Dendritic cell treated with granulocyte-macrophage colony-stimulating factor and Interleukin-4, amounts not matched to agents 40 ng/mL and 50 ng/mL, for 4 days (primary cell): Measurements from ENCODE around the gene LOC128125822.
"Not testable (repeated sequence)": the region's sequence is repeated elsewhere in the genome, so short reads cannot be mapped to it uniquely, and the experiment has no call there.

Source experiments
- H3K27ac Mint-ChIP-seq: one replicate; pipeline ENCODE4 v1.8.0; 2022; ENCODE audit warnings: mild to moderate bottlenecking, mixed read lengths
- H3K27me3 Mint-ChIP-seq: one replicate; pipeline ENCODE4 v1.8.0; 2022; ENCODE audit warnings: mild to moderate bottlenecking, mixed read lengths
- H3K36me3 Mint-ChIP-seq: one replicate; pipeline ENCODE4 v1.8.0; 2022; ENCODE audit warnings: low read depth, mixed read lengths
- H3K4me1 Mint-ChIP-seq: one replicate; pipeline ENCODE4 v1.8.0; 2022; ENCODE audit warnings: low read depth, mixed read lengths
- H3K4me3 Mint-ChIP-seq: one replicate; pipeline ENCODE4 v1.8.0; 2022; ENCODE audit warnings: mild to moderate bottlenecking, moderate library complexity, mixed read lengths
- H3K9me3 Mint-ChIP-seq: one replicate; pipeline ENCODE4 v1.8.0; 2022; ENCODE audit warnings: mixed read lengths
- intact Hi-C: fragments of 100-400 bp; cut with micrococcal nuclease; formaldehyde crosslinking; loops from one replicate; pipeline ENCODE4 v1.15.0; 2022

The LOC128125822 gene

DNA sequence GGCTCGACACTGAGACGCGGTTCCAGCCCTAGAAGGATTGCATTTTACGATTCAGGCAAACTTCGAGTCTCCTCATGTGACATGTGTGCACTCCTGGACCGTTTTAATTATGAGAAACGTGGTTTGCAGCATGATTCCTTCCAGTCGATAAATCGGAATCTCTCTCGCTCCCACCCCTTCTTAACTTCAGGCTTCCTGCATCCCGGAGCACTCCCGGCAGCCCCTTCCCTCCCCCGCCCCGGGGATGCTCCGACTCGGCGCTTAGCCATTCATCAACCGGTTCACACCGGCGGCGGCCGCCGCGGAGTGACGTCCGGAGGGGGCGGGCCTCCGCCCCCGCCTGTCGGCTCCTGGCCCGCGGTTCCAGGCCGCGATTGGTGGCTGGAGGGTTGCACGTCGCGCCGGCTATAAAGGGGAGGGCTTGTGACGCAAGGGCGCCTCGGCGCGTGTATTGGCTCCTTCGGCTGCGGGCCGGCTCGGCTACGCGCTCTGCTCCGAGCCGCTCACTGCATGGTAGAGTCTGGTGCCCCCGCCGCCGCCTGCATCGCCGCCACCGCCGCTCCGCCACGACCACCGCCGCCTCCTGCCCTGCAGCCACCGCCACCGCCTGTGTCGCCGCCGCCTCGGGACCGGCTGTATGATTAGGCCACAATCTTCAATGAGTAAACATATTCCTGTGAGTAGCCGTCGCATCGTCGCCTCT lies at the start of gene LOC128125822, which contains the start of gene PTP4A1:
LOC128125822 (plus strand) TSS at position 437 of the 703 bp plus-strand sequence.
PTP4A1 (plus strand) TSS at position 437 of the 703 bp plus-strand sequence. CDS start 4,401 bp downstream, outside the sequence.
- H3K9me3 Mint-ChIP-seq: no peaks in the 10 kb centered on the region
- peaks cover 2% of the 10 kb centered on the region for H3K27me3 Mint-ChIP-seq
- peak within 1 kb of the TSS; percentile 93 for H3K4me3 Mint-ChIP-seq
- H3K36me3 Mint-ChIP-seq: peaks cover 35% of the 10 kb centered on the region
- intact Hi-C loops: no loop called here
- H3K27ac Mint-ChIP-seq: peak within 1 kb of the TSS; percentile 97
- H3K4me1 Mint-ChIP-seq: peaks cover 5% of the 10 kb centered on the region

DNA sequence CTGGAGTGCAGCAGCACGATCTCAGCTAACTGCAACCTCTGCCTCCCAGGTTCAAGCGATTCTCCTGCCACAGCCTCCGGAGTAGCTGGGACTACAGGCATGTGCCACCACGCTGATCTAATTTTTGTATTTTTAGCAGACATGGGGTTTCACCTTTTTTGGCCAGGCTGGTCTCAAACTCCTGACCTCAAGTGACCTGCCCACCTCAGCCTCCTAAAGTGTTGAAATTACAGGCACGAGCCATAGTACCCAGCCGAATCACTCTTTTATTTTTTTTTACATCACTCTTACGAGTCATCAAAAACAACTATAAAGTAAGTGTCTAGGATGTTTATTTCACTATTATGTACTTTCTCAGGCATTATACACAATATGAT lies 49.4 kb upstream of the LOC128125822 start:
- H3K4me1 Mint-ChIP-seq, intact Hi-C loops, H3K9me3 Mint-ChIP-seq, H3K36me3 Mint-ChIP-seq, H3K4me3 Mint-ChIP-seq, H3K27ac Mint-ChIP-seq, H3K27me3 Mint-ChIP-seq: not testable (repeated sequence)

DNA sequence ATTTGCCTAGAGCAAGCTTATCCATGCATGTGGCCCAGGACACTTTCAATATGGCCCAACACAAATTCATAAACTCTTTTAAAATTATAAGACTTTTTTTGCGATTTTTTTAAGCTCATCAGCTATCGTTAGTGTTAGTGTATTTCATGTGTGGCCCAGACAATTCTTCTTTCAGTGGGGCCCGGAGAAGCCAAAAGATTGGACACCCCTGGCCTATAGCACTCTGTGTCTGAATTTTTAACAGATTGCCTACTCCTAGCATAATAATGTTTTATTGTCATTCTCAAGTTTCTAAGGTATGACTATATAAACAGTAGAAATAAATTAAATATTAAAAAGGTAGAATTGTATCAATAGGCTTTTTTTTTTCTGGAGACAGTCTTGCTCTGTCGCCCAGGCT lies 48.6 kb upstream of the LOC128125822 start:
- H3K27me3 Mint-ChIP-seq: no peaks in the 10 kb centered on the region
- H3K4me3 Mint-ChIP-seq: no peak overlapping the region
- no peaks in the 10 kb centered on the region for H3K4me1 Mint-ChIP-seq
- no peaks in the 10 kb centered on the region for H3K36me3 Mint-ChIP-seq
- H3K9me3 Mint-ChIP-seq: no peaks in the 10 kb centered on the region
- intact Hi-C loops: no loop called here
- no peak overlapping the region for H3K27ac Mint-ChIP-seq

DNA sequence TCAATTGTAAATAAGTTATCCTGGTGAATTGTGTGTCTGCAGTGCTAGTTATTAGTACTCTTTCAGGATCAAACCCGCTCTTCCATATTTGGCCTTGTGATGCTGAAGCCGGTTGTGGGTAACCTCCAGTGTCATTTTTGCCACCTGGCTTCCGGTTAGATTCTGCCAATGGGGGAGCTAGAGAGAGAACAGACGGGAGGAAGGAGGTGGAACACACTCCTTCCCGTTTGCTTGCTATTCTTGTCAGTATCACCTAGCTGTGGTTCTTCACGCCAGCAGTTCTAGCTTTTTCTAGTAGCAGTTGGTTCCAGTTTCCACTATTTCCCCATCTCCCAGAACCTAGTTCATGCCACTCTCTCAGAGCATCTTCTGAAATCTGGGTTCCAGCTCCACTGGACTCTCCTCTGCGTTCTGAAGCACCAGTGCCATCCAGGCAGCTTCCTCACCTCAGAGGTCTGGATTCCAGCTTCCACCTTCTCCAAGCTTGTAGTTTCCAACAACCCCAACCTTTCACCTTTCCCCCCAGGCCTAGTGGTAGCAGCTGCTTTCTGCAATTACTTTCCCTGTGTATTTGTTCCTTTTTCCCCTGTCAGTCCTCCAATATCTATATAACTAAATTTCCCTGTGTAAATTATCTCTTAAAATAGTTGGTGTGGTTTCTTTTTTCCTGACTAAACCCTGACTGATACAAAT lies 46.9 kb upstream of the LOC128125822 start:
- no peaks in the 10 kb centered on the region for H3K27me3 Mint-ChIP-seq
- H3K27ac Mint-ChIP-seq: no peak overlapping the region
- intact Hi-C loops: no loop called here
- no peaks in the 10 kb centered on the region for H3K4me1 Mint-ChIP-seq
- H3K9me3 Mint-ChIP-seq: no peaks in the 10 kb centered on the region
- no peaks in the 10 kb centered on the region for H3K36me3 Mint-ChIP-seq
- no peak overlapping the region for H3K4me3 Mint-ChIP-seq

DNA sequence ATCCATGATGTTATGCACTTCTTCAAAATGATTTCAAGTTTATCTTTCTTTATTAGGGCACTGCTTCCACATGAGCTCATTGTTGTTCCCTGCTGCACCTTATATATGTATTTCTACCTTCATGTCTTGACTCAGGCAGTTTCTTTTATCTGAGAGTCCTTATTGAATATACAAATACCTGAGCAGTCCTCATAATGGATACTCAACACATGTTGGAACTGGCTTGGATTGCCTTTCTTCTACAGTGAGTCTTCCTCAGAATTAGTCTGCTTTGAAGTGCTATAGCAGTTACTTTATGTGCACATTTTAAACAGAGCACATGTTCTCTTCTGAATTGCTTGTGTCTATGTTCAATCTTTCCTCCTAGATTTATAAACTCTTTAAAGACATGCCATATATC lies 45.3 kb upstream of the LOC128125822 start:
- H3K27ac Mint-ChIP-seq: no peak overlapping the region
- no peaks in the 10 kb centered on the region for H3K4me1 Mint-ChIP-seq
- H3K36me3 Mint-ChIP-seq: no peaks in the 10 kb centered on the region
- H3K9me3 Mint-ChIP-seq: no peaks in the 10 kb centered on the region
- intact Hi-C loops: no loop called here
- H3K4me3 Mint-ChIP-seq: no peak overlapping the region
- no peaks in the 10 kb centered on the region for H3K27me3 Mint-ChIP-seq

DNA sequence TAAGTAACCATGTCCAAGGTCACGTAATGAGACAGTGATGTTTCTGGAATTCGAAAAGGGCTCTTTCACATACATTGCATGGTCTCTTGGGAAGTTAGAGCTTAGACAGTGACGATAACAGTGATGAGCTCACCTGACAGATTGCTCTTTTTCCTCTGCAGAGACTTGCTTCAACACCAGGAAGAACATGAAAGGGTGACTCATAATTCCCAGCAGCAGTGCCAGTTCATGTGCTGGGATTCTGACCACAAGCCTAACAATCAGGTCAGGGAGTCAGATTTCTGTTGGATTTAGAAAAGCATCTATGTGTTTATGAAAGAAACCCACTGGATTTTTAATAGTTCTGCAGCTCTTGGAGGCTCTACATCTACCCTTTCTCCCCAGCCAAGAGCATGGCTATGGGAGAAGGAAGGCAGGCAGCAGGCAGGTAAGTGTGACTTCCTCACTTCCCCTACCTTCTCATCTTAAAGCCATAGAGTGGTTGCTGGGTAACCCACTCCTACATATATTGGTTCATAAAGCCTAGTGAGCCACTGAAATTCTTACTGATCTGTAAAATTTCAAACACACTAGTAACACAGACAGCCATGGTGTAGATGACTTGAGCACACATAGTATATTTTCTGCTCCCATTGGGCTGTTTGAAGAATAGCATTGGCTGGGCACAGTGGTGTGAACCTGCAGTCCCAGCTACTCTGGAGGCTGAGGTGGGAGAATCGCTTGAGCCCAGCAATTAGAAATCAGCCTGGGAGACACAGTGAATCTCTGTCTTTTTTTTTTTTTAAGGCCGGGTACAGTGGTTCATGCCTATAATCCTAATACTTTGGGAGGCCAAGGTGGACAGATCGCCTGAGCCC lies 44.4 kb upstream of the LOC128125822 start:
- no peak overlapping the region for H3K27ac Mint-ChIP-seq
- no peak overlapping the region for H3K4me3 Mint-ChIP-seq
- no peaks in the 10 kb centered on the region for H3K9me3 Mint-ChIP-seq
- H3K36me3 Mint-ChIP-seq: no peaks in the 10 kb centered on the region
- no peaks in the 10 kb centered on the region for H3K4me1 Mint-ChIP-seq
- intact Hi-C loops: no loop called here
- no peaks in the 10 kb centered on the region for H3K27me3 Mint-ChIP-seq

DNA sequence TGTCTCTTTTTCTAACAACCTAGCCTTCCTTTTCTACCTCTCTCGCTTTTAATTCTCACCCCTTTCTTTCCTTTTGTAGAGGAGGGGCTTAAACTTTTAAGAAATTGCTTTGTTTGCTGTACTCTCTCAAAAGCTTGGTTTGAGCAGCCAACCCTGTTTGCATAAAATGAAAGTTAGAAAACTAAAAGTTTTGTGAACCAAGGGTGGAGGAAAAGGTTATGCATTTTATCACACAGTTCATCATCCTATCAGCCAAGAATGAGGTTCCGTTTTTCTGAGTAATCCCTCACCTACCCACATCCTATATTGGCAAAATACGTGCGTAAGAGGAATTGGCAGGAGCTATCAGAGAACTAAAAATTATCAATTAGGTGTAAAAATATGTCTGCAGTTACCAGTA lies 42.8 kb upstream of the LOC128125822 start:
- intact Hi-C loops: no loop called here
- Mint-ChIP-seq H3K27ac (no peak overlapping the region), H3K4me3 (no peak overlapping the region), H3K4me1 (no peaks in the 10 kb centered on the region), H3K36me3 (no peaks in the 10 kb centered on the region), H3K27me3 (no peaks in the 10 kb centered on the region), H3K9me3 (no peaks in the 10 kb centered on the region)

DNA sequence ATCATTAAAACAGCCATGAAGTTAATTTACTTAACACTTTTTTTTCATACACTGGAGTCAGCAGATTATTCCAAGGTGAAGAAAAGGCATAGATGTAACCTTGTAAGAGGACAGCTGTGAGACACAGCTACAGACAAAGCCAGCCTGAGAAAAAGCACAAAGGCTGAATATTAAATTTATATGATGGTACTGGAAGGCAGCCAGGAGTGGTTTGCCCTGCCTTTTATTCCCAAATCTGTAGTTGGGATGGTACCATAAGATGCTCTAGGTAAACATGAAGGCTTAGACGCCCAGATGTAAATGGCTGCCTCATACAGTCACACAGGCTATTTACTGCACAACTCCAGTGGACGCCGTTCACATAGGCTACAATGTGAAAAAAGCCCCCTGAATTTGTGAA lies 42.1 kb upstream of the LOC128125822 start:
- no peaks in the 10 kb centered on the region for H3K9me3 Mint-ChIP-seq
- no peaks in the 10 kb centered on the region for H3K36me3 Mint-ChIP-seq
- no peaks in the 10 kb centered on the region for H3K4me1 Mint-ChIP-seq
- no peak overlapping the region for H3K27ac Mint-ChIP-seq
- intact Hi-C loops: no loop called here
- no peak overlapping the region for H3K4me3 Mint-ChIP-seq
- no peaks in the 10 kb centered on the region for H3K27me3 Mint-ChIP-seq

DNA sequence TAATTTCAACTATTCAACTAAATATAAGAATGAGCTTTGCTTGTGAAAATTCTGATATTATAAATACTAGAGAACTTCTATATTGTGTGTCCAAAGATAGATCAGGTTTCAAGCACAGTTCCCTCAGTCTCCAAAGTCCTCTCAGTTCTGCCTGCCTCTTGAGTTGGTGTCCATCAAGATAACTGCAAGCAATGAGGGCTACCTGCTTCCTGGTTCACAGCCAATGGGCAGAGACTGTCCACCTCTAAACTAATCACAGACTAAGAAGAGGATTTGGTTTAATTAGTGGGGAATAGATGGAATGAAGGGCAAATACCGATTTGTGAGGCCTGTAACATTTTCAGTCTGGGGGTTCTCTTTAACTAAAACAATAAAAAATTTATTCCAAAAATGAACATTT lies 41.3 kb upstream of the LOC128125822 start:
- intact Hi-C loops: no loop called here
- no peaks in the 10 kb centered on the region for H3K36me3 Mint-ChIP-seq
- H3K27me3 Mint-ChIP-seq: no peaks in the 10 kb centered on the region
- no peak overlapping the region for H3K4me3 Mint-ChIP-seq
- no peaks in the 10 kb centered on the region for H3K4me1 Mint-ChIP-seq
- H3K9me3 Mint-ChIP-seq: no peaks in the 10 kb centered on the region
- no peak overlapping the region for H3K27ac Mint-ChIP-seq

DNA sequence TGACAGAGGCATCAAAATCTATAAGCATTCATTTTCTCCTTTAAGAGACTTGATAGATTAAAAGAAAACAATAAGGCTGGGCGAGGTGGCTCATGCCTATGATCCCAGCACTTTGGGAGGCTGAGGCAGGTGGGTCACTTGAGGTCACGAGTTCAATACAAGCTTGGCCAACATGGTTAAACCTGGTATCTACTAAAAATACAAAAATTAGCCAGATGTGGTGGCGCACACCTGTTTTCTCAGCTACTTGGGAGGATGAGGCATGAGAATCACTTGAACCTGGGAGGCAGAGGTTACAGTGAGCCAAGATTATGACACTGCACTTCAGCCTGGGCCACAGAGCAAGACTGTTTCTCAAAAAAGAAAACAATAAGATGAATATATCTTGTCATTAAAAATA lies 39.3 kb upstream of the LOC128125822 start:
- Mint-ChIP-seq H3K4me3 (no peak overlapping the region), H3K27me3 (no peaks in the 10 kb centered on the region), H3K4me1 (no peaks in the 10 kb centered on the region), H3K27ac (no peak overlapping the region), H3K9me3 (no peaks in the 10 kb centered on the region), H3K36me3 (no peaks in the 10 kb centered on the region)
- intact Hi-C loops: no loop called here

DNA sequence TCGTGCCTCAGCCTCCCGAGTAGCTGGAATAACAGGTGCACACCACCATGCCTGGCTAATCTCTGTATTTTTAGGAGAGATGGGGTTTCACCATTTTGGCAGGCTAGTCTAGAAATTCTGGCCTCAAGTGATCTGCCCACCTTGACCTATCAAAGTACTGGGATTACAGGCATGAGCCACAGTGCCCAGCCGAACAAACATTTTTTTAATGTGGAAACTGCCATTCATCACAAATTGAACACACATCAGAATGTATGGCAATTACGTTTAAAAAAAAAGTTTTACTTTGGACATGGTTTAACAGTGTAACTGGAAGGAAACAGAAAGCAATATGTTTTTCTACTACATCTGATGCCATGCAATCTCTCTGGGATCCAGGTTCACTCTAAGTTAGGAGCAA lies 38.3 kb upstream of the LOC128125822 start:
- Mint-ChIP-seq H3K36me3 (no peaks in the 10 kb centered on the region), H3K4me3 (no peak overlapping the region), H3K27ac (no peak overlapping the region), H3K4me1 (no peaks in the 10 kb centered on the region), H3K9me3 (no peaks in the 10 kb centered on the region), H3K27me3 (no peaks in the 10 kb centered on the region)
- intact Hi-C loops: no loop called here

DNA sequence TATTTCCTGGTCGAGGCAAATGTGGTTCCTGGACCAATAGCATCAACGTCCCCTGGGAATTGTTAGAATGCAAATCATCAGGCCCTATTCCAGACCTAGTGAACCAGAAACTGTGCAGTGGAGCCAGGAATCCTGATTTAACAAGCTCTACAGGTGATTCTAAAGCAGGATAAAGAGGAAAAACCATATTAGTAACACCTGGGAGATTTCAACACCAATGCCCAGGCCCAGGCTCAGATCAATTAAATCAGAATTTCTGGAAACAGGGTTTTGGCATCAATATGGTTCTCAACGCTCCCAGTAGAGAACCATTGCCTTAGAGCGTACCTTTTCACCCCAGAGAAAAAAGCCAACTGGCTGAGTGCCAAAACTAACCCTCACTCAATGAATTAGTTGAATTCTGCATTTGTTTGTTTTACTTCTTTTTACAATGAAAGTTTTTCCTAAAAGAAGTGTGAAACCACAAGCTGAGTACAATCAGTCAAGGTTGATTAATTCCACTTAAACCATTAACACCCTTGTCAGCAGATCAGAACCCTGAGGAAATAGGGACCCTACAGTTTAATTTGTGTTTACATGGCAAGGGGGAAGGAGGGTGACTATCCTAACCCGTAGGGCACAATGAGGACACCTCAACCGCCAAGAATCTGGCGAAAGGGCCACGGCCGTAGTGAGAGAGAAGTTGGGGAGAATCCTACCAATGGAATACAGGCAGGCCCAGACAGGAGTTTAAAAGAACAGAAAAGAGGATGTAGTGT lies 34.9 kb upstream of the LOC128125822 start:
- H3K4me3 Mint-ChIP-seq: no peak overlapping the region
- no peaks in the 10 kb centered on the region for H3K27me3 Mint-ChIP-seq
- H3K4me1 Mint-ChIP-seq: no peaks in the 10 kb centered on the region
- H3K27ac Mint-ChIP-seq: no peak overlapping the region
- H3K9me3 Mint-ChIP-seq: no peaks in the 10 kb centered on the region
- H3K36me3 Mint-ChIP-seq: no peaks in the 10 kb centered on the region
- intact Hi-C loops: no loop called here

DNA sequence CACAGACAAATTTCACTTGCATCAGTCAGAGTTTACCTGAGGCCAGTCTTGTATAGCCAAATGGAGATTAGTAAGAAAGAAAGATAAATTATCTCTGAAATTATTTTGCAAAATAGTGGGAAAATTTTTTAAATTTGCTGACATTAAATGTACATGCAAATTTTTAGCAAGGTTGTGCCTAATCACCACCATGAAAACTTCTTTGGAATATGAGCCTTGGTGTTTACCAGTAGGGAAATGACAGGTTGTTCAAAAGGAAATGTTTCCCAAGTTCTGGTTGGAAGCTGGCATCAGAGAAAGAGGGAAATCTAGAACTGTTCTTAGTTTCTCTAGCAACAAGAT lies 34.4 kb upstream of the LOC128125822 start:
- H3K4me3 Mint-ChIP-seq: no peak overlapping the region
- no peaks in the 10 kb centered on the region for H3K4me1 Mint-ChIP-seq
- no peaks in the 10 kb centered on the region for H3K9me3 Mint-ChIP-seq
- intact Hi-C loops: no loop called here
- H3K27me3 Mint-ChIP-seq: no peaks in the 10 kb centered on the region
- H3K36me3 Mint-ChIP-seq: no peaks in the 10 kb centered on the region
- H3K27ac Mint-ChIP-seq: no peak overlapping the region

DNA sequence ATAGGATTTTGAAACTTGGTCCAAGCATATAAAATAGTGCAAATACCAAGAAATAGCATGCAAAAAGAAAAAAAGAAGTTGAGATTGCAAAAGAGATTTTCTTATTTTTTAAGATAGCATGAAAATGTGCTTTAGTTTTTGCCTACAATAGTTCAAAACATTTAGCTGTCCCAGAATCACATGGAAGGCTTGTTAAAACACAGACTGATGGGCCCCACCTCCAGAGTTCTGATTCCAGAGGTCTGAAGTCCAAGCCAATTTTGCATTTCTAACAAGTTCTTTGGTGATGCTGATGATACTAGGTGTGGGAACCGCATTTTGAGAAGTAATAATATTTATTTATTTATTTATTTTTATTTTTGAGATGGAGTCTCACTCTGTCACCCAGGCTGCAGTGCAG lies 33.7 kb upstream of the LOC128125822 start:
- Mint-ChIP-seq H3K27ac (no peak overlapping the region), H3K4me3 (no peak overlapping the region), H3K4me1 (no peaks in the 10 kb centered on the region), H3K36me3 (no peaks in the 10 kb centered on the region), H3K27me3 (no peaks in the 10 kb centered on the region), H3K9me3 (no peaks in the 10 kb centered on the region)
- intact Hi-C loops: no loop called here
